NT2/D1 (cell line): ENCODE data around the gene RBSN.

Source experiments
- SUZ12 ChIP-seq: IDR thresholded peaks from 2 replicates; pipeline ENCODE4 v1.6.1; 2011; ENCODE audit not compliant: insufficient read length, insufficient read depth; ENCODE audit errors: extremely low read depth
- YY1 ChIP-seq: IDR thresholded peaks from 2 replicates; pipeline ENCODE4 v1.6.1; 2011; ENCODE audit not compliant: insufficient read length, insufficient read depth
- ZNF274 ChIP-seq: IDR thresholded peaks from 2 replicates; pipeline ENCODE4 v1.6.1; 2011; ENCODE audit warnings: mild to moderate bottlenecking, low read depth, low read length

GRCh38 chr3:15096046-15096445 lies 2.9 kb downstream of the RBSN start:
- TF ChIP-seq YY1 (no peak), ZNF274 (no peak), SUZ12 (no peak)
